Suprapubic skin (tissue), 3 donors: ENCODE data around the gene CNNM2.
"Not testable (repeated sequence)": the region's sequence is repeated elsewhere in the genome, so short reads cannot be mapped to it uniquely, and the experiment has no call there.

Experiments used
- POLR2A ChIP-seq, 2 donors: fragments of 450-650 bp; IDR thresholded peaks; one replicate each; pipeline ENCODE4 v1.6.1; 2017; ENCODE audit warnings: antibody characterized with exemption in 2 of 2, mild to moderate bottlenecking in 2 of 2, moderate library complexity in 2 of 2
- TF ChIP-seq, protein P1 (sequence below), 2 donors: fragments of 200-600 bp in 1 of 2; fragments of 450-650 bp in 1 of 2; sonication (generic) in 1 of 2; IDR thresholded peaks; one replicate each; pipeline ENCODE4 v1.5.1; 2016 to 2019; ENCODE audit warnings: antibody characterized with exemption in 2 of 2, mild to moderate bottlenecking in 1 of 2, moderate library complexity in 1 of 2

DNA sequence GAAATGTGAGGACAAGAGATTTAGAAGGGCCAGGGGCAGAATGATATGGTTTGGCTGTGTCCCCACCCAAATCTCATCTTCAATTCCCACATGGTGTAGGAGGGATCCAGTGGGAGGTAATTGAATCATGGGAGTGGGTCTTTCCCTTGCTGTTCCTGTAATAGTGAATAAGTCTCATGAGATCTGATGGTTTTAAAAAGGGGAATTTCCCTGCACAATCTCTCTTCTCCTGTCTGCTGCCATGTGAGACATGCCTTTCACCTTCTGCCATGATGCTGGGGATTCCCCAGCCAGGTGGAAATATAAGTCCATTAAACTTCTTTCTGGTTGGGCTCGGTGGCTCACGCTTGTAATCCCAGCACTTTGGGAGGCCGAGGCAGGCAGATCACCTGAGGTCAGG lies 217.1 kb downstream of the CNNM2 start:
- TF ChIP-seq, protein P1, sequence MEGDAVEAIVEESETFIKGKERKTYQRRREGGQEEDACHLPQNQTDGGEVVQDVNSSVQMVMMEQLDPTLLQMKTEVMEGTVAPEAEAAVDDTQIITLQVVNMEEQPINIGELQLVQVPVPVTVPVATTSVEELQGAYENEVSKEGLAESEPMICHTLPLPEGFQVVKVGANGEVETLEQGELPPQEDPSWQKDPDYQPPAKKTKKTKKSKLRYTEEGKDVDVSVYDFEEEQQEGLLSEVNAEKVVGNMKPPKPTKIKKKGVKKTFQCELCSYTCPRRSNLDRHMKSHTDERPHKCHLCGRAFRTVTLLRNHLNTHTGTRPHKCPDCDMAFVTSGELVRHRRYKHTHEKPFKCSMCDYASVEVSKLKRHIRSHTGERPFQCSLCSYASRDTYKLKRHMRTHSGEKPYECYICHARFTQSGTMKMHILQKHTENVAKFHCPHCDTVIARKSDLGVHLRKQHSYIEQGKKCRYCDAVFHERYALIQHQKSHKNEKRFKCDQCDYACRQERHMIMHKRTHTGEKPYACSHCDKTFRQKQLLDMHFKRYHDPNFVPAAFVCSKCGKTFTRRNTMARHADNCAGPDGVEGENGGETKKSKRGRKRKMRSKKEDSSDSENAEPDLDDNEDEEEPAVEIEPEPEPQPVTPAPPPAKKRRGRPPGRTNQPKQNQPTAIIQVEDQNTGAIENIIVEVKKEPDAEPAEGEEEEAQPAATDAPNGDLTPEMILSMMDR (IDR thresholded peaks at IDR 0.05), result not testable (repeated sequence)
- not testable (repeated sequence) for TF ChIP-seq POLR2A (IDR thresholded peaks at IDR 0.05)
